ENCODE results near the gene ABCC4. TPM values are rescaled to one million over a fixed set of nuclear protein-coding genes. Genes with fewer than 3 reads are reported as not detected.

Gene ABCC4
- total and polyA plus RNA-seq, 2 donors (not counting 1 experiment from before 2014, with no cell fraction given): 35.2 to 98.8 TPM

DNA sequence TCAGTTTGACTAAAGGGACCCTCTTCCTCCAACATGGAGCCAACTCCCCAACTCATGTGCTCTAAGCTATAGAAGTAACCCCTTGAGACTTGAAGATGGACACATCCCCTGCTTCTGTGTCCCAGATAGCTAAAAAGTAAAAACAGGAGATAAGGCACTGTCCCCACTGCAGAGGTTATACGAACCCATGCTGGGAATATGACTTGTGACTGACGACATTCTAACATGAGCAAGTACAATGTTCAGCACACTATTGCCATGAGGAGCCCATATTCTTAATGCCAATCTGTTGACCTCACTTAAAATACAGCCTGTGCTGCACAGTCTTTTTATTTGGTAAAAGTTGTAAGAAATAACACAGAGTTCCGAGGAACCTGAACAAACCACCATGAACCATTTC lies 71.4 kb downstream of the ABCC4 start:
- H2AFZ ChIP-seq (ENCODE audit: low read length): no peak overlapping the region

DNA sequence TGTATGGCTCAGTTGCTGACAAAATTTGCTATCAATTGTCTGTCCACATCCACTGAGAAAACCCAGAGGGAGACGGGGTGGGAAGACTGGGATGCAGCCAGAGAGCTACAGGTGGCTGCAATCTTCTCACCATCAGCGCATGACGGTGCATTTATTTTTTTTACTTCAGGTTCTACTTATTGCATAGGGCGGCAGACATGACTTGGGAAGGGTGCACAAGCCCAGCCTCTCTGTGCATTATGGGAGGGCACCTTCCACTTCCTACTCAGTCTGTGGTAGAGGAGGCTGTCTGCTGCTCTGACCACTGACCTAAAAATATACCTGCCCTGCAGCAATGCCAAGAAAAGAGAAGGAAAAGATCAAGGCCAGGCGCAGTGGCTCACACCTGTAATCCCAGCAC lies 73.1 kb downstream of the ABCC4 start:
- Histone ChIP-seq H3K4me2 (ENCODE audit: extremely low read depth, insufficient read depth, low read length) (no peak overlapping the region), H3K9me3 (ENCODE audit: control insufficient read depth, insufficient read depth, low read depth, low read length) (no peaks in the 10 kb centered on the region), H3K4me3 (replicated peaks in 1 of 4; ENCODE audit: control extremely low read depth in 1 of 4, insufficient read depth in 1 of 4, low read depth in 3 of 4, low read length in 4 of 4) (no peak overlapping the region), H3K27ac (ENCODE audit: insufficient read depth, low read length) (no peak overlapping the region), H3K27me3 (ENCODE audit: control insufficient read depth, insufficient read depth, low read length) (no peaks in the 10 kb centered on the region), H2AFZ (ENCODE audit: low read length) (no peak overlapping the region), H4K20me1 (ENCODE audit: control insufficient read depth, extremely low read depth, insufficient read depth, low read length) (no peaks in the 10 kb centered on the region), H3K9ac (ENCODE audit: insufficient read depth, low read length) (no peak overlapping the region), H3K4me1 (ENCODE audit: control insufficient read depth, extremely low read depth, insufficient read depth, low read length) (no peaks in the 10 kb centered on the region), H3K79me2 (ENCODE audit: control insufficient read depth, insufficient read depth, low read length) (no peaks in the 10 kb centered on the region), H3K36me3 (ENCODE audit: control insufficient read depth, insufficient read depth, low read length) (peaks cover 2% of the 10 kb centered on the region)
- no peak for DNase-seq (ENCODE audit: low read depth in 2 of 2)
- TF ChIP-seq, protein P1, sequence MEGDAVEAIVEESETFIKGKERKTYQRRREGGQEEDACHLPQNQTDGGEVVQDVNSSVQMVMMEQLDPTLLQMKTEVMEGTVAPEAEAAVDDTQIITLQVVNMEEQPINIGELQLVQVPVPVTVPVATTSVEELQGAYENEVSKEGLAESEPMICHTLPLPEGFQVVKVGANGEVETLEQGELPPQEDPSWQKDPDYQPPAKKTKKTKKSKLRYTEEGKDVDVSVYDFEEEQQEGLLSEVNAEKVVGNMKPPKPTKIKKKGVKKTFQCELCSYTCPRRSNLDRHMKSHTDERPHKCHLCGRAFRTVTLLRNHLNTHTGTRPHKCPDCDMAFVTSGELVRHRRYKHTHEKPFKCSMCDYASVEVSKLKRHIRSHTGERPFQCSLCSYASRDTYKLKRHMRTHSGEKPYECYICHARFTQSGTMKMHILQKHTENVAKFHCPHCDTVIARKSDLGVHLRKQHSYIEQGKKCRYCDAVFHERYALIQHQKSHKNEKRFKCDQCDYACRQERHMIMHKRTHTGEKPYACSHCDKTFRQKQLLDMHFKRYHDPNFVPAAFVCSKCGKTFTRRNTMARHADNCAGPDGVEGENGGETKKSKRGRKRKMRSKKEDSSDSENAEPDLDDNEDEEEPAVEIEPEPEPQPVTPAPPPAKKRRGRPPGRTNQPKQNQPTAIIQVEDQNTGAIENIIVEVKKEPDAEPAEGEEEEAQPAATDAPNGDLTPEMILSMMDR (conservative IDR thresholded peaks at IDR 0.05 in 1 of 2, IDR thresholded peaks at IDR 0.05 in 1 of 2; ENCODE audit: low read depth in 1 of 2, low read length in 2 of 2): no peak
- no peak for TF ChIP-seq EZH2 (IDR thresholded peaks at IDR 0.05; ENCODE audit: low read length, missing control alignments)

More for the DNA sequence above, 71.4 kb downstream of the ABCC4 start:
- Histone ChIP-seq H3K27me3 (ENCODE audit: control insufficient read depth, insufficient read depth, low read length) (no peaks in the 10 kb centered on the region), H3K79me2 (ENCODE audit: control insufficient read depth, insufficient read depth, low read length) (no peaks in the 10 kb centered on the region), H3K36me3 (ENCODE audit: control insufficient read depth, insufficient read depth, low read length) (peaks cover 2% of the 10 kb centered on the region), H3K9ac (ENCODE audit: insufficient read depth, low read length) (no peak overlapping the region), H3K4me3 (replicated peaks in 1 of 4; ENCODE audit: control extremely low read depth in 1 of 4, insufficient read depth in 1 of 4, low read depth in 3 of 4, low read length in 4 of 4) (no peak overlapping the region), H3K9me3 (ENCODE audit: control insufficient read depth, insufficient read depth, low read depth, low read length) (no peaks in the 10 kb centered on the region), H3K27ac (ENCODE audit: insufficient read depth, low read length) (no peak overlapping the region), H3K4me1 (ENCODE audit: control insufficient read depth, extremely low read depth, insufficient read depth, low read length) (no peaks in the 10 kb centered on the region), H4K20me1 (ENCODE audit: control insufficient read depth, extremely low read depth, insufficient read depth, low read length) (no peaks in the 10 kb centered on the region), H3K4me2 (ENCODE audit: extremely low read depth, insufficient read depth, low read length) (no peak overlapping the region)
- TF ChIP-seq EZH2 (IDR thresholded peaks at IDR 0.05; ENCODE audit: low read length, missing control alignments): no peak
- TF ChIP-seq, protein P1 (conservative IDR thresholded peaks at IDR 0.05 in 1 of 2, IDR thresholded peaks at IDR 0.05 in 1 of 2; ENCODE audit: low read depth in 1 of 2, low read length in 2 of 2): no peak
- no peak for DNase-seq (ENCODE audit: low read depth in 2 of 2)

DNA sequence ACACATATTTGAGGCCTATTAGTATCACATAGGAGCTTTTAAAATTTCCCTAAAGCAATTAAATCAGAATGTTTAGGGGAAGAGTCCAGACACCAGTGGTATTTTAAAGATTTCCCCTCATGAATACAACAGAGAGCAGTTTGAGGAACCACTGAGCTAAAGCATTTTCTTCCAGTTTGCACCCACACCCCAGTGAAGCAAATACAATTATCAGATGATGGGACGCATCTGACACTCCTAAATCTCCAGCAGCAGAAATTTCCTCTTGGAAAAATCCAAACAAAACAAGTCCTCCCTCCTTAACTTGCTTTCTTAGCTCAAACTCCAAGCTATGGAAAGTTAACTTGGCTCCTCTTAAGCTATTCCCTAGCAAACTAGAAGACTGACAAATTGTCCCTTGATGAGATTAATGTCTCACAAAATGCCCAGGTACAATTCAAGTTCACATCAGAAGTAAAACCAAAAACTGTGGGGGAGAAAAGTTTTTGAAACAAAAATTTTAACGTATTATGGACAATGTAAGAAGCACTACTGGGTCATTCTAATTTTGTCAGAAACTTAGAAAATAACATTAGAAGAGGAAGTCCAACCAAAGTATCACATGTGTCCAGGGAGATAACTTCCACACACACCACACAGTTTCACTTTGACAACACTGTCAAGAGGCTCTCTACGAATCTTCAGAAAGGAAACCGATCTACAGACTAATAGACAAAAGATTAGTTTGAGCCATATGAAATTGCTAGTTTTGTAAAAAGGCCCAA lies 74.1 kb downstream of the ABCC4 start:
- TF ChIP-seq, protein P1 (conservative IDR thresholded peaks at IDR 0.05 in 1 of 2, IDR thresholded peaks at IDR 0.05 in 1 of 2; ENCODE audit: low read depth in 1 of 2, low read length in 2 of 2): no peak
- TF ChIP-seq EZH2 (IDR thresholded peaks at IDR 0.05; ENCODE audit: low read length, missing control alignments): no peak
- Histone ChIP-seq H3K79me2 (ENCODE audit: control insufficient read depth, insufficient read depth, low read length) (peaks cover 2% of the 10 kb centered on the region), H3K4me3 (replicated peaks in 1 of 4; ENCODE audit: control extremely low read depth in 1 of 4, insufficient read depth in 1 of 4, low read depth in 3 of 4, low read length in 4 of 4) (no peak overlapping the region), H3K36me3 (ENCODE audit: control insufficient read depth, insufficient read depth, low read length) (peaks cover 2% of the 10 kb centered on the region), H2AFZ (ENCODE audit: low read length) (no peak overlapping the region), H3K9ac (ENCODE audit: insufficient read depth, low read length) (no peak overlapping the region), H4K20me1 (ENCODE audit: control insufficient read depth, extremely low read depth, insufficient read depth, low read length) (no peaks in the 10 kb centered on the region), H3K9me3 (ENCODE audit: control insufficient read depth, insufficient read depth, low read depth, low read length) (no peaks in the 10 kb centered on the region), H3K27ac (ENCODE audit: insufficient read depth, low read length) (no peak overlapping the region), H3K27me3 (ENCODE audit: control insufficient read depth, insufficient read depth, low read length) (no peaks in the 10 kb centered on the region), H3K4me2 (ENCODE audit: extremely low read depth, insufficient read depth, low read length) (no peak overlapping the region), H3K4me1 (ENCODE audit: control insufficient read depth, extremely low read depth, insufficient read depth, low read length) (no peaks in the 10 kb centered on the region)
- DNase-seq (ENCODE audit: low read depth in 2 of 2): no peak
